ENCODE results near the gene TRIM7. TPM values are rescaled to one million over a fixed set of nuclear protein-coding genes. Genes with fewer than 3 reads are reported as not detected.

Gene TRIM7
- total RNA-seq, 1 experiment from 2014 or later, result 25.8 TPM

- intact Hi-C loops (cut with micrococcal nuclease; ENCODE audit: unreplicated experiment) (no loop called here), in situ Hi-C loops (cut with HindIII; ENCODE audit: low pct_unique_long_range_greater_than_20kb, low sequenced_read_pairs) (no loop called here)
- ChIA-PET POLR2A (no interaction called here), CTCF (interaction anchor here (1.1 to 1.8 kb wide), 2 partner anchors 14 to 130 kb away, joined by 3 to 5 read pairs; no protein-coding TSS in a partner anchor)
- ATAC-seq (peak; percentile 83), DNase-seq (ENCODE audit: low read depth, low spot score) (peak; percentile 95)
- no peak for TF ChIP-seq REST (IDR thresholded peaks at IDR 0.05; ENCODE audit: insufficient read depth in 1 of 2, low read depth in 2 of 2, low read length in 1 of 2)
- TF ChIP-seq POLR2AphosphoS5 (IDR thresholded peaks at IDR 0.05; ENCODE audit: low read depth, low read length), result no peak; the same call in 1 of the 2 replicates
- peak; percentile 79; the same call in 1 of the 2 replicates for TF ChIP-seq TCF7L2 (IDR thresholded peaks at IDR 0.05; ENCODE audit: low read depth, low read length)
- no peak for TF ChIP-seq SIN3A (IDR thresholded peaks at IDR 0.05; ENCODE audit: borderline replicate concordance, insufficient read depth, low read depth, low read length)
- TF ChIP-seq, protein P1, sequence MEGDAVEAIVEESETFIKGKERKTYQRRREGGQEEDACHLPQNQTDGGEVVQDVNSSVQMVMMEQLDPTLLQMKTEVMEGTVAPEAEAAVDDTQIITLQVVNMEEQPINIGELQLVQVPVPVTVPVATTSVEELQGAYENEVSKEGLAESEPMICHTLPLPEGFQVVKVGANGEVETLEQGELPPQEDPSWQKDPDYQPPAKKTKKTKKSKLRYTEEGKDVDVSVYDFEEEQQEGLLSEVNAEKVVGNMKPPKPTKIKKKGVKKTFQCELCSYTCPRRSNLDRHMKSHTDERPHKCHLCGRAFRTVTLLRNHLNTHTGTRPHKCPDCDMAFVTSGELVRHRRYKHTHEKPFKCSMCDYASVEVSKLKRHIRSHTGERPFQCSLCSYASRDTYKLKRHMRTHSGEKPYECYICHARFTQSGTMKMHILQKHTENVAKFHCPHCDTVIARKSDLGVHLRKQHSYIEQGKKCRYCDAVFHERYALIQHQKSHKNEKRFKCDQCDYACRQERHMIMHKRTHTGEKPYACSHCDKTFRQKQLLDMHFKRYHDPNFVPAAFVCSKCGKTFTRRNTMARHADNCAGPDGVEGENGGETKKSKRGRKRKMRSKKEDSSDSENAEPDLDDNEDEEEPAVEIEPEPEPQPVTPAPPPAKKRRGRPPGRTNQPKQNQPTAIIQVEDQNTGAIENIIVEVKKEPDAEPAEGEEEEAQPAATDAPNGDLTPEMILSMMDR (IDR thresholded peaks at IDR 0.05), result peak; percentile 45
- no peaks in the 10 kb centered on the region for H3K27me3 ChIP-seq (ENCODE audit: control insufficient read depth, insufficient read depth, low read length)
- no peaks in the 10 kb centered on the region for H3K9me3 ChIP-seq (ENCODE audit: control insufficient read depth, insufficient read depth, low read depth, low read length)
- H3K27ac ChIP-seq (ENCODE audit: low read length), result peak overlapping the region; percentile 88
- H3K4me3 ChIP-seq (ENCODE audit: low read depth in 2 of 2, low read length in 2 of 2), result peak overlapping the region; percentile 57 to 74
- BruUV-seq (replicated peaks), result no TSS peak
- no peaks in the 10 kb centered on the region for H3K36me3 ChIP-seq (ENCODE audit: control insufficient read depth, insufficient read depth, low read length)
- H3K4me1 ChIP-seq (ENCODE audit: control insufficient read depth, insufficient read depth, low read length), result peaks cover 11% of the 10 kb centered on the region; the same call in 1 of the 2 replicates
Measured at GRCh38 chr5:181173420-181174342, 31.3 kb downstream of the TRIM7 start.

GRCh38 chr5:181173027-181173419, 32.0 kb downstream of the TRIM7 start:
- intact Hi-C loops (cut with micrococcal nuclease; ENCODE audit: unreplicated experiment), result no loop called here
- CTCF ChIA-PET, result interaction anchor here (0.6 to 1.8 kb wide), 3 partner anchors 13 to 130 kb away, joined by 3 to 5 read pairs (median 3); no protein-coding TSS in a partner anchor
- ATAC-seq (peak; percentile 10; the same call in 1 of the 2 replicates), DNase-seq (ENCODE audit: low read depth, low spot score) (no peak)
- POLR2A ChIA-PET, result no interaction called here
- Histone ChIP-seq H3K9me3 (ENCODE audit: control insufficient read depth, insufficient read depth, low read depth, low read length) (no peaks in the 10 kb centered on the region), H3K4me1 (ENCODE audit: control insufficient read depth, insufficient read depth, low read length) (peaks cover 17% of the 10 kb centered on the region), H3K4me3 (ENCODE audit: low read depth in 2 of 2, low read length in 2 of 2) (peak overlapping the region; percentile 57 to 74), H3K27me3 (ENCODE audit: control insufficient read depth, insufficient read depth, low read length) (no peaks in the 10 kb centered on the region), H3K36me3 (ENCODE audit: control insufficient read depth, insufficient read depth, low read length) (no peaks in the 10 kb centered on the region), H3K27ac (ENCODE audit: low read length) (peak overlapping the region; percentile 88)
- TF ChIP-seq TCF7L2 (IDR thresholded peaks at IDR 0.05; ENCODE audit: low read depth, low read length) (no peak), POLR2AphosphoS5 (IDR thresholded peaks at IDR 0.05; ENCODE audit: low read depth, low read length) (no peak), SIN3A (IDR thresholded peaks at IDR 0.05; ENCODE audit: borderline replicate concordance, insufficient read depth, low read depth, low read length) (no peak)
- TF ChIP-seq, protein P1 (IDR thresholded peaks at IDR 0.05), result peak; percentile 79
- no TSS peak for BruUV-seq (replicated peaks)
- in situ Hi-C loops (cut with HindIII; ENCODE audit: low pct_unique_long_range_greater_than_20kb, low sequenced_read_pairs), result no loop called here
